SK-N-SH (cell line): ENCODE results near the gene GOLGA6L7. TPM values are rescaled to one million over a fixed set of nuclear protein-coding genes. Genes with fewer than 3 reads are reported as not detected.

Source experiments
- CTCF ChIA-PET: fragments of 300-600, 350-600 bp; formaldehyde crosslinking; extraction: SDS; loops from one replicate; lab custom pipeline; 2021; lab: Yijun Ruan, JAX
- POLR2A ChIA-PET: fragments of 350-600 bp; sonication (Branson Sonifier 250); formaldehyde crosslinking; extraction: SDS; loops from one replicate; lab custom pipeline; 2020; ENCODE audit warnings: antibody characterized with exemption, inconsistent platforms; lab: Yijun Ruan, JAX
- DNase-seq: peaks from one replicate; pipeline ENCODE4 v3.0.0; 2012
- H2AFZ ChIP-seq: fragments of 200-600 bp; sonication (generic); 2 replicates; pipeline ENCODE4 v1.8.1; 2016; ENCODE audit warnings: antibody characterized with exemption, mild to moderate bottlenecking, low read depth
- H3F3A ChIP-seq: fragments of 200-600 bp; sonication (generic); replicated peaks from 2 replicates; pipeline ENCODE3; 2016; ENCODE audit warnings: antibody characterized with exemption, mild to moderate bottlenecking; ENCODE audit not compliant: insufficient read depth
- H3K27ac ChIP-seq, 2 experiments: fragments of 200-500 bp in 1 of 2; fragments of 200-600 bp in 1 of 2; sonication (Bioruptor generic) in 1 of 2; sonication (generic), shearing (Covaris generic) in 1 of 2; 2 replicates each; pipeline versions ENCODE4 v1.5.1 to v1.6.1; 2014 to 2016; ENCODE audit warnings: low read depth in 2 of 2, inconsistent platforms in 1 of 2, low read length in 1 of 2, mild to moderate bottlenecking in 1 of 2, mixed read lengths in 1 of 2
- H3K27me3 ChIP-seq: fragments of 200-600 bp; sonication (generic), shearing (Covaris generic); 2 replicates; pipeline ENCODE4 v1.6.1; 2016; ENCODE audit warnings: mixed run types; ENCODE audit not compliant: insufficient read depth
- H3K36me3 ChIP-seq, 2 experiments: fragments of 200-500 bp in 1 of 2; fragments of 200-600 bp in 1 of 2; sonication (Bioruptor generic) in 1 of 2; sonication (generic) in 1 of 2; replicated peaks in 1 of 2; 2 replicates each; pipeline versions ENCODE3 to v1.5.1; 2014 to 2016; ENCODE audit warnings: low read length in 1 of 2, mild to moderate bottlenecking in 1 of 2; ENCODE audit not compliant: insufficient read depth in 2 of 2, control insufficient read depth in 1 of 2
- H3K4me1 ChIP-seq, 2 experiments: fragments of 200-500 bp in 1 of 2; fragments of 200-600 bp in 1 of 2; sonication (Bioruptor generic) in 1 of 2; sonication (generic), shearing (Covaris generic) in 1 of 2; 2 replicates each; pipeline versions ENCODE4 v1.5.1 to v1.6.1; 2014 to 2016; ENCODE audit warnings: low read depth in 1 of 2, low read length in 1 of 2, mixed run types in 1 of 2; ENCODE audit not compliant: insufficient read depth in 2 of 2, control insufficient read depth in 1 of 2
- H3K4me2 ChIP-seq: fragments of 200-600 bp; sonication (generic), shearing (Covaris generic); 2 replicates; pipeline ENCODE4 v1.6.1; 2017; ENCODE audit warnings: mixed run types
- H3K4me3 ChIP-seq, 2 experiments: fragments of 200-500 bp in 1 of 2; fragments of 200-600 bp in 1 of 2; sonication (Bioruptor generic) in 1 of 2; sonication (generic), shearing (Covaris generic) in 1 of 2; 2 replicates each; pipeline versions ENCODE4 v1.5.1 to v1.8.1; 2014 to 2016; ENCODE audit warnings: low read depth in 2 of 2, inconsistent platforms in 1 of 2, low read length in 1 of 2, mild to moderate bottlenecking in 1 of 2, mixed read lengths in 1 of 2, moderate library complexity in 1 of 2
- H3K79me2 ChIP-seq: fragments of 200-600 bp; sonication (generic); 2 replicates; pipeline ENCODE4 v1.8.1; 2017; ENCODE audit warnings: mild to moderate bottlenecking; ENCODE audit not compliant: insufficient read depth
- H3K9ac ChIP-seq: fragments of 200-600 bp; sonication (generic); 2 replicates; pipeline ENCODE4 v1.6.1; 2017; ENCODE audit warnings: mixed run types
- H3K9me2 ChIP-seq: fragments of 200-600 bp; sonication (generic); 2 replicates; pipeline ENCODE4 v1.6.1; 2017; ENCODE audit warnings: mixed run types
- H3K9me3 ChIP-seq: fragments of 200-600 bp; sonication (generic); 2 replicates; pipeline ENCODE4 v1.6.1; 2017; ENCODE audit warnings: mixed run types, mild to moderate bottlenecking, moderate library complexity
- H4K20me1 ChIP-seq: fragments of 200-600 bp; sonication (generic); 2 replicates; pipeline ENCODE4 v1.6.1; 2017; ENCODE audit warnings: mild to moderate bottlenecking, mixed run types; ENCODE audit not compliant: insufficient read depth
- CTCF ChIP-seq: fragments of 200-600 bp; sonication (generic); IDR thresholded peaks from 2 replicates; pipeline ENCODE4 v1.6.1; 2017; ENCODE audit warnings: antibody characterized with exemption, mild to moderate bottlenecking, moderate library complexity
- ELF1 ChIP-seq: IDR thresholded peaks from 2 replicates; pipeline ENCODE4 v1.4.0; 2012
- EZH2phosphoT487 ChIP-seq: fragments of 200-600 bp; sonication (generic); IDR thresholded peaks from 2 replicates; pipeline ENCODE4 v1.6.1; 2017; ENCODE audit warnings: low read depth, mixed run types, mild to moderate bottlenecking, antibody characterized with exemption, moderate library complexity, borderline replicate concordance
- FOSL2 ChIP-seq: IDR thresholded peaks from 2 replicates; pipeline ENCODE4 v1.4.0; 2012; ENCODE audit warnings: low read depth, mild to moderate bottlenecking, moderate library complexity, borderline replicate concordance
- FOXJ3 ChIP-seq: sonication (generic); formaldehyde crosslinking; IDR thresholded peaks from 2 replicates; pipeline ENCODE4 v1.5.1; 2020; ENCODE audit warnings: mild to moderate bottlenecking, missing genetic modification reagents
- GABPA ChIP-seq: IDR thresholded peaks from 2 replicates; pipeline ENCODE4 v1.4.0; 2012; ENCODE audit warnings: low read depth, mild to moderate bottlenecking
- GATA2 ChIP-seq: sonication (generic); formaldehyde crosslinking; IDR thresholded peaks from 2 replicates; pipeline ENCODE4 v1.5.0; 2020; ENCODE audit warnings: mild to moderate bottlenecking, missing genetic modification reagents
- MEF2A ChIP-seq: IDR thresholded peaks from 2 replicates; pipeline ENCODE4 v1.4.0; 2012; ENCODE audit warnings: low read depth, borderline replicate concordance
- NFIC ChIP-seq: IDR thresholded peaks from 2 replicates; pipeline ENCODE4 v1.4.0; 2012; ENCODE audit warnings: borderline replicate concordance
- RAD21 ChIP-seq: IDR thresholded peaks from 2 replicates; pipeline ENCODE4 v1.6.1; 2012; ENCODE audit warnings: mild to moderate bottlenecking, low read length
- RCOR1 ChIP-seq: fragments of 150-350 bp; IDR thresholded peaks from 2 replicates; pipeline ENCODE4 v1.6.1; 2017; ENCODE audit warnings: antibody characterized with exemption, low read length
- SMC3 ChIP-seq: IDR thresholded peaks from 2 replicates; pipeline ENCODE4 v1.6.1; 2012; ENCODE audit warnings: low read depth, low read length, improper control_type of control experiment
- TEAD4 ChIP-seq: IDR thresholded peaks from 2 replicates; pipeline ENCODE4 v1.4.0; 2012; ENCODE audit warnings: mild to moderate bottlenecking, borderline replicate concordance; ENCODE audit not compliant: insufficient read depth
- YY1 ChIP-seq: IDR thresholded peaks from 2 replicates; pipeline ENCODE4 v1.4.0; 2012; ENCODE audit warnings: low read depth, mild to moderate bottlenecking
- WGBS: methylation state at CpG from one replicate; pipeline ENCODE4 v1.1.6; 2017; ENCODE audit warnings: low lambda C conversion rate; 5-methylcytosine and 5-hydroxymethylcytosine counted together
- polyA plus RNA-seq, 3 experiments: library from polyadenylated mRNA; depleted of rRNA; stranded (reverse); fragments of >200 nt; gene quantifications; 2 replicates each; pipeline ENCODE4 v1.2.3, GENCODE V29; 2012
- TF ChIP-seq, protein P1 (sequence below): IDR thresholded peaks from 2 replicates; pipeline ENCODE4 v1.4.0; 2012; ENCODE audit warnings: low read depth, borderline replicate concordance
- TF ChIP-seq, protein P2 (sequence below): IDR thresholded peaks from 2 replicates; pipeline ENCODE4 v1.4.0; 2012; ENCODE audit warnings: low read depth, borderline replicate concordance

GOLGA6L7 gene
- polyA plus RNA-seq, 1 of the 3 experiments (the other 2 are of a cell fraction): not detected

DNA sequence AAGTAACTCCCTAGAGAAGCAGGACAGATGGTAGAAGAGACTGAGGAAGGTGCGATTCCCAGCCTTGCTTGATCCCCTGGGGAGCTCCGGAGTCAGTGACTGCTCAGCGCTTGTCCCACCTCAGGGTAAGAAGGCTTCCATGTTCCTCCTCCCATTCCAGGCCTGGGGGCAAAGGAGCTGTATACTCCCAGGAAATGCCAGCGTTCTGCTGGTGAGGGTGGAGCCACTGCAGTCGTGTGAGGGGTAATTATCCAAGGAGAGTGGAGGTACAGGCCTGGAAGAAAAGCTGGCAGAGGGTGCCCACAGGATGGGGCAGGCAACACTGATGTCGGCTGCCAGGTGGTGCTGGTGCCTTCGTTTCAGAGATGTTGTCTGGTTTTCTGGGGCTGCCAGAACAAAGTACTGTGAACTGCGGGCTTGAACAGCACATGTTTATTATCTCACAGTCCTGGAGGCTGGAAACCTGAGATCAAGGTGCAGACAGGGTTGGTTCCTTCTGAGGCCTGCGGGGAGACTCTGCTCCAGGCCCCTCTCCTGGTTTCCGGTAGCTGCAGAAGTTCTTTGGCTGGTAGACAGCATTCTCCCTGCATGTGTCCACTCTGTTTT, 25.2 kb upstream of the GOLGA6L7 start:
- Histone ChIP-seq H3K9me2 (no peaks in the 10 kb centered on the region), H3K4me3 (no peak overlapping the region), H2AFZ (no peak overlapping the region), H3K9ac (no peak overlapping the region), H3K79me2 (no peaks in the 10 kb centered on the region), H3F3A (no peaks in the 10 kb centered on the region), H3K27ac (no peak overlapping the region; a peak in 1 of 4 replicates), H3K27me3 (no peaks in the 10 kb centered on the region), H3K9me3 (no peaks in the 10 kb centered on the region), H4K20me1 (no peaks in the 10 kb centered on the region), H3K4me2 (no peak overlapping the region), H3K36me3 (no peaks in the 10 kb centered on the region), H3K4me1 (peaks cover 0 to 9% of the 10 kb centered on the region in 2 experiments; a peak in 1 of 4 replicates)
- ChIA-PET CTCF (interaction anchor here (0.7 to 3.2 kb wide), 16 partner anchors 9 to 432 kb away, joined by 3 to 25 read pairs (median 4); partner anchors contain the start of gene APBA2), POLR2A (no interaction called here)
- WGBS: 42% methylated on average over 8 of the region's 10 CpGs
- DNase-seq: peak; percentile 51
- TF ChIP-seq CTCF: no peak
- TF ChIP-seq EZH2phosphoT487: no peak
- peak; percentile 40; the same call in 1 of the 2 replicates for TF ChIP-seq SMC3
- no peak for TF ChIP-seq GABPA
- TF ChIP-seq FOXJ3: no peak
- TF ChIP-seq RCOR1: no peak
- TF ChIP-seq YY1: no peak
- TF ChIP-seq ELF1: no peak
- TF ChIP-seq NFIC: no peak
- TF ChIP-seq FOSL2: no peak
- peak; percentile 66 for TF ChIP-seq RAD21

DNA sequence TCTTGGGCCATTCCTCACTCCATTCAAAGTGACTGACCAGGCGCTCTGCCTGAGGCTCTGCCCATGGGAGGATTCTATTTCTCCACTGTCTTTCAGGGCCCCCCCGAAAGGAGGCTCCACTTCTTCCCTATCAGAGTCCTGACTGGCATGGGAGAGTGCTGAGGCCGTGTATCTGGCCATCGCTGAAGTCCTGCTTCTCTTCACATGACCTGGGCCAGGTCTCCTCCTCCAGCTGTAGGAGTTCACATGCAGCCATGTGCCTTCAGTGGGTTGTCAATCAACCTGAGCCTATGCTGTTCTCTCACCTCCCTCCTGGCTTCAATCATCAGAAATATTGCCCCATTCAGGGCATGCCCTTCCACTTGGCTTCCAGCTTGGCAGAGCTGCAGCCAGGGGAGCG, 24.6 kb upstream of the GOLGA6L7 start:
- no peaks in the 10 kb centered on the region for H3K9me2 ChIP-seq
- H3F3A ChIP-seq: no peaks in the 10 kb centered on the region
- no peak for DNase-seq
- ChIA-PET POLR2A (no interaction called here), CTCF (interaction anchor here (0.8 to 3.2 kb wide), 13 partner anchors 10 to 246 kb away, joined by 3 to 25 read pairs (median 5); no protein-coding TSS in a partner anchor)
- no peak overlapping the region for H3K4me3 ChIP-seq
- no peak overlapping the region for H3K4me2 ChIP-seq
- peaks cover 0 to 9% of the 10 kb centered on the region in 2 experiments; a peak in 1 of 4 replicates for H3K4me1 ChIP-seq
- no peak overlapping the region for H2AFZ ChIP-seq
- no peaks in the 10 kb centered on the region for H3K27me3 ChIP-seq
- H3K36me3 ChIP-seq: no peaks in the 10 kb centered on the region
- H3K79me2 ChIP-seq: no peaks in the 10 kb centered on the region
- H4K20me1 ChIP-seq: no peaks in the 10 kb centered on the region
- H3K9me3 ChIP-seq: no peaks in the 10 kb centered on the region
- 73% methylated on average over 5 of the region's 5 CpGs for WGBS
- H3K9ac ChIP-seq: no peak overlapping the region
- no peak overlapping the region for H3K27ac ChIP-seq
- TF ChIP-seq, protein P1, sequence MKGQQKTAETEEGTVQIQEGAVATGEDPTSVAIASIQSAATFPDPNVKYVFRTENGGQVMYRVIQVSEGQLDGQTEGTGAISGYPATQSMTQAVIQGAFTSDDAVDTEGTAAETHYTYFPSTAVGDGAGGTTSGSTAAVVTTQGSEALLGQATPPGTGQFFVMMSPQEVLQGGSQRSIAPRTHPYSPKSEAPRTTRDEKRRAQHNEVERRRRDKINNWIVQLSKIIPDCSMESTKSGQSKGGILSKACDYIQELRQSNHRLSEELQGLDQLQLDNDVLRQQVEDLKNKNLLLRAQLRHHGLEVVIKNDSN: no peak
- no peak for TF ChIP-seq TEAD4
- TF ChIP-seq GATA2 (CRISPR knock-in tag): no peak
- no peak for TF ChIP-seq YY1
- TF ChIP-seq MEF2A: no peak
- no peak for TF ChIP-seq CTCF
- TF ChIP-seq, protein P2, sequence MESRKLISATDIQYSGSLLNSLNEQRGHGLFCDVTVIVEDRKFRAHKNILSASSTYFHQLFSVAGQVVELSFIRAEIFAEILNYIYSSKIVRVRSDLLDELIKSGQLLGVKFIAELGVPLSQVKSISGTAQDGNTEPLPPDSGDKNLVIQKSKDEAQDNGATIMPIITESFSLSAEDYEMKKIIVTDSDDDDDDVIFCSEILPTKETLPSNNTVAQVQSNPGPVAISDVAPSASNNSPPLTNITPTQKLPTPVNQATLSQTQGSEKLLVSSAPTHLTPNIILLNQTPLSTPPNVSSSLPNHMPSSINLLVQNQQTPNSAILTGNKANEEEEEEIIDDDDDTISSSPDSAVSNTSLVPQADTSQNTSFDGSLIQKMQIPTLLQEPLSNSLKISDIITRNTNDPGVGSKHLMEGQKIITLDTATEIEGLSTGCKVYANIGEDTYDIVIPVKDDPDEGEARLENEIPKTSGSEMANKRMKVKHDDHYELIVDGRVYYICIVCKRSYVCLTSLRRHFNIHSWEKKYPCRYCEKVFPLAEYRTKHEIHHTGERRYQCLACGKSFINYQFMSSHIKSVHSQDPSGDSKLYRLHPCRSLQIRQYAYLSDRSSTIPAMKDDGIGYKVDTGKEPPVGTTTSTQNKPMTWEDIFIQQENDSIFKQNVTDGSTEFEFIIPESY: no peak
- no peak for TF ChIP-seq SMC3
